Gastrocnemius medialis (tissue), 4 donors: ENCODE measurements around the gene HADHB. TPM values are rescaled to one million over a fixed set of nuclear protein-coding genes. Genes with fewer than 3 reads are reported as not detected.

Experiments
- ATAC-seq, 2 donors: fragments of 150-250 bp; one replicate each; pipeline ENCODE4 v1.9.1; 2016
- DNase-seq, 2 donors: peaks; one replicate each; pipeline ENCODE4 v3.0.0-alpha.2; 2019
- H3K27ac ChIP-seq, 4 donors: fragments of 200-600 bp; sonication (generic); 1 replicate in 1 of 4; 2 replicates in 3 of 4; pipeline ENCODE4 v1.5.1; 2016 to 2018; ENCODE audit warnings: mild to moderate bottlenecking in 2 of 4, moderate library complexity in 1 of 4
- H3K27me3 ChIP-seq, 3 donors: fragments of 200-600 bp; sonication (generic) in 2 of 3; 1 replicate in 1 of 3; 2 replicates in 2 of 3; pipeline versions ENCODE4 v1.5.1 to v1.6.0; 2016 to 2019; ENCODE audit warnings: mild to moderate bottlenecking in 1 of 3, moderate library complexity in 1 of 3
- H3K36me3 ChIP-seq, 2 donors: fragments of 200-600 bp; sonication (generic) in 1 of 2; one replicate each; pipeline ENCODE4 v1.5.1; 2017 to 2018
- H3K4me1 ChIP-seq, 2 donors: fragments of 200-600 bp; sonication (generic) in 1 of 2; one replicate each; pipeline ENCODE4 v1.5.1; 2016 to 2017; ENCODE audit warnings: mild to moderate bottlenecking in 2 of 2
- H3K4me3 ChIP-seq, 4 donors: fragments of 200-600 bp; sonication (generic) in 3 of 4; 1 replicate in 1 of 4; 2 replicates in 3 of 4; pipeline ENCODE4 v1.5.1; 2016 to 2019; ENCODE audit warnings: mild to moderate bottlenecking in 2 of 4
- H3K9me3 ChIP-seq, 3 donors: fragments of 200-600 bp; sonication (generic) in 2 of 3; 1 replicate in 1 of 3; 2 replicates in 2 of 3; pipeline ENCODE4 v1.5.1; 2016 to 2019
- CTCF ChIP-seq, 5 experiments: fragments of 450-650 bp in 3 of 5; fragments of 200-600 bp in 2 of 5; sonication (generic) in 2 of 5; IDR thresholded peaks in 4 of 5; conservative IDR thresholded peaks in 1 of 5; 1 replicate in 4 of 5; 2 replicates in 1 of 5; pipeline ENCODE4 v1.5.1; 2016 to 2019; ENCODE audit warnings: antibody characterized with exemption in 5 of 5, mild to moderate bottlenecking in 3 of 5, moderate library complexity in 3 of 5
- POLR2A ChIP-seq, 2 donors: fragments of 450-650 bp; IDR thresholded peaks; one replicate each; pipeline ENCODE4 v1.6.1; 2017; ENCODE audit warnings: antibody characterized with exemption in 2 of 2, mild to moderate bottlenecking in 2 of 2, moderate library complexity in 2 of 2
- in situ Hi-C, 4 donors: fragments of 200-750 bp; cut with MboI; loops; one replicate each; pipeline versions ENCODE4 v1.15.0 to v1.8.0; 2017; ENCODE audit warnings: low sequenced_read_pairs in 4 of 4
- intact Hi-C: fragments of 100-400 bp; cut with DNase I; formaldehyde crosslinking; loops from one replicate; pipeline ENCODE4 v1.15.1; 2023; ENCODE audit warnings: low total_unique reads
- total RNA-seq, 4 donors: library from RNA; depleted of rRNA; stranded (reverse); fragments of >200 nt; gene quantifications; one replicate each; pipeline versions ENCODE4 v1.1.0 to v1.2.3, GENCODE V29; 2016

The HADHB gene
- total RNA-seq, 4 donors from 2014 or later = 719 to 936 (median 781) TPM

GRCh38 chr2:26241928-26242436 is 2.8 kb upstream of the HADHB start:
- in situ Hi-C loops = loop anchor here in 1 of 4 donors (5.0 kb wide), 1 partner anchor 90 kb away; no protein-coding TSS in a partner anchor
- Histone ChIP-seq H3K9me3 (no peaks in the 10 kb centered on the region), H3K4me3 (peak overlapping the region; percentile 85 to 96 (median 92)), H3K4me1 (peaks cover 53 to 66% of the 10 kb centered on the region in 2 donors), H3K27ac (peak overlapping the region; percentile 95 to 98 (median 97)), H3K27me3 (no peaks in the 10 kb centered on the region), H3K36me3 (peaks cover 0 to 18% of the 10 kb centered on the region in 2 donors)
- intact Hi-C loops = loop anchor here (5.0 kb wide), 2 partner anchors 250 to 530 kb away; no protein-coding TSS in a partner anchor
- no peak for DNase-seq
- no peak for TF ChIP-seq CTCF (IDR thresholded peaks at IDR 0.05 in 4 of 5, conservative IDR thresholded peaks at IDR 0.05 in 1 of 5)
- TF ChIP-seq POLR2A (IDR thresholded peaks at IDR 0.05) = no peak
- no peak for ATAC-seq

GRCh38 chr2:26243470-26244308 is 1.1 kb upstream of the HADHB start:
- ATAC-seq = no peak
- in situ Hi-C loops = loop anchor here in 1 of 4 donors (5.0 kb wide), 1 partner anchor 89 kb away; no protein-coding TSS in a partner anchor
- peak overlapping the region; percentile 95 to 98 (median 97) for H3K27ac ChIP-seq
- peaks cover 50 to 65% of the 10 kb centered on the region in 2 donors for H3K4me1 ChIP-seq
- no peaks in the 10 kb centered on the region for H3K27me3 ChIP-seq
- DNase-seq = no peak
- peak overlapping the region; percentile 85 to 96 (median 92) for H3K4me3 ChIP-seq
- intact Hi-C loops = loop anchor here (1.0 to 5.0 kb wide), 5 partner anchors 31 to 529 kb away; partner anchors contain the start of gene RAB10
- H3K9me3 ChIP-seq = no peaks in the 10 kb centered on the region
- TF ChIP-seq CTCF (IDR thresholded peaks at IDR 0.05 in 4 of 5, conservative IDR thresholded peaks at IDR 0.05 in 1 of 5) (no peak), POLR2A (IDR thresholded peaks at IDR 0.05) (no peak)
- H3K36me3 ChIP-seq = peaks cover 0 to 1% of the 10 kb centered on the region in 2 donors

GRCh38 chr2:26245231-26245732 is 543 bp downstream of the HADHB start:
- Histone ChIP-seq H3K4me1 (peaks cover 50 to 56% of the 10 kb centered on the region in 2 donors), H3K27ac (peak overlapping the region; percentile 95 to 98 (median 97)), H3K27me3 (no peaks in the 10 kb centered on the region), H3K4me3 (peak overlapping the region; percentile 85 to 96 (median 92)), H3K9me3 (no peaks in the 10 kb centered on the region), H3K36me3 (no peaks in the 10 kb centered on the region)
- in situ Hi-C loops = no loop called here
- DNase-seq (peak; percentile 24 to 38), ATAC-seq (peak; percentile 21 to 22)
- TF ChIP-seq CTCF (IDR thresholded peaks at IDR 0.05 in 4 of 5, conservative IDR thresholded peaks at IDR 0.05 in 1 of 5) (no peak), POLR2A (IDR thresholded peaks at IDR 0.05) (no peak)
- intact Hi-C loops = loop anchor here (2.0 kb wide), 1 partner anchor 210 kb away; the partner anchor contains the start of gene RAB10

GRCh38 chr2:26245810-26246209 is 1.1 kb downstream of the HADHB start:
- Histone ChIP-seq H3K27me3 (no peaks in the 10 kb centered on the region), H3K4me3 (peak overlapping the region; percentile 85 to 96 (median 92)), H3K9me3 (no peaks in the 10 kb centered on the region), H3K36me3 (no peaks in the 10 kb centered on the region), H3K27ac (peak overlapping the region; percentile 95 to 98 (median 97)), H3K4me1 (peaks cover 45 to 55% of the 10 kb centered on the region in 2 donors)
- ATAC-seq (peak; percentile 12 to 25), DNase-seq (no peak)
- TF ChIP-seq CTCF (IDR thresholded peaks at IDR 0.05 in 4 of 5, conservative IDR thresholded peaks at IDR 0.05 in 1 of 5) = no peak
- peak; percentile 51 to 73 for TF ChIP-seq POLR2A (IDR thresholded peaks at IDR 0.05)
- in situ Hi-C loops = no loop called here
- intact Hi-C loops = loop anchor here (2.0 kb wide), 1 partner anchor 211 kb away; the partner anchor contains the start of gene RAB10
